H9 (cell line): ENCODE results near the gene SPATS2. TPM values are rescaled to one million over a fixed set of nuclear protein-coding genes. Genes with fewer than 3 reads are reported as not detected.

Experiments used
- DNase-seq: peaks from one replicate; pipeline ENCODE4 v3.0.0-alpha.2; 2017
- H2AFZ ChIP-seq: one replicate; pipeline ENCODE4 v1.6.1; 2013; ENCODE audit warnings: mild to moderate bottlenecking, low read length, control low read depth, moderate library complexity
- H2AK5ac ChIP-seq: 2 replicates; pipeline ENCODE4 v1.6.1; 2013; ENCODE audit warnings: low read length, control low read depth, mixed read lengths; ENCODE audit not compliant: insufficient read length
- H2BK120ac ChIP-seq: one replicate; pipeline ENCODE4 v1.6.1; 2013; ENCODE audit warnings: low read depth, mild to moderate bottlenecking, low read length, control low read depth, inconsistent platforms; ENCODE audit not compliant: poor library complexity, severe bottlenecking
- H2BK12ac ChIP-seq: 2 replicates; pipeline ENCODE4 v1.6.1; 2013; ENCODE audit warnings: low read length, control low read depth, mixed read lengths, low read depth; ENCODE audit not compliant: insufficient read length
- H2BK15ac ChIP-seq: 2 replicates; pipeline ENCODE4 v1.6.1; 2013; ENCODE audit warnings: low read depth, low read length, control low read depth
- H2BK20ac ChIP-seq: one replicate; pipeline ENCODE4 v1.6.1; 2013; ENCODE audit warnings: low read depth, mild to moderate bottlenecking, low read length, control low read depth, inconsistent platforms; ENCODE audit not compliant: poor library complexity, severe bottlenecking
- H2BK5ac ChIP-seq: 2 replicates; pipeline ENCODE4 v1.6.1; 2013; ENCODE audit warnings: low read length, control low read depth, mixed read lengths; ENCODE audit not compliant: insufficient read length
- H3K14ac ChIP-seq: 2 replicates; pipeline ENCODE4 v1.6.1; 2013; ENCODE audit warnings: low read length, control low read depth; ENCODE audit not compliant: insufficient read depth
- H3K18ac ChIP-seq: 2 replicates; pipeline ENCODE4 v1.6.1; 2013; ENCODE audit warnings: low read depth, mild to moderate bottlenecking, mixed read lengths, low read length, control low read depth; ENCODE audit not compliant: insufficient read length
- H3K23ac ChIP-seq: 2 replicates; pipeline ENCODE4 v1.6.1; 2013; ENCODE audit warnings: low read length, control low read depth, mixed read lengths, low read depth; ENCODE audit not compliant: insufficient read length
- H3K23me2 ChIP-seq: 2 replicates; pipeline ENCODE4 v1.6.1; 2013; ENCODE audit warnings: low read depth, mild to moderate bottlenecking, mixed read lengths, low read length, control low read depth; ENCODE audit not compliant: insufficient read length, poor library complexity, severe bottlenecking
- H3K27ac ChIP-seq: 2 replicates; pipeline ENCODE4 v1.5.1; 2013; ENCODE audit warnings: low read length, control low read depth, mixed read lengths, low read depth; ENCODE audit not compliant: insufficient read length
- H3K27me3 ChIP-seq: 2 replicates; pipeline ENCODE4 v1.6.1; 2013; ENCODE audit warnings: low read length, control low read depth, inconsistent platforms; ENCODE audit not compliant: insufficient read depth
- H3K4ac ChIP-seq: 2 replicates; pipeline ENCODE4 v1.6.1; 2013; ENCODE audit warnings: low read depth, mild to moderate bottlenecking, control low read depth, inconsistent platforms, low read length, moderate library complexity
- H3K4me1 ChIP-seq: 2 replicates; pipeline ENCODE4 v1.6.1; 2013; ENCODE audit warnings: low read length, control low read depth, inconsistent platforms; ENCODE audit not compliant: insufficient read depth
- H3K4me2 ChIP-seq: 2 replicates; pipeline ENCODE4 v1.6.1; 2013; ENCODE audit warnings: low read length, control low read depth, mixed read lengths; ENCODE audit not compliant: insufficient read length, insufficient read depth
- H3K56ac ChIP-seq: 2 replicates; pipeline ENCODE4 v1.6.1; 2013; ENCODE audit warnings: low read depth, mild to moderate bottlenecking, mixed read lengths, low read length, control low read depth; ENCODE audit not compliant: insufficient read length
- H3K79me1 ChIP-seq: 2 replicates; pipeline ENCODE4 v1.6.1; 2013; ENCODE audit warnings: low read depth, mild to moderate bottlenecking, moderate library complexity, low read length, control low read depth, inconsistent platforms; ENCODE audit not compliant: insufficient read depth, poor library complexity, severe bottlenecking
- H3K79me2 ChIP-seq: 2 replicates; pipeline ENCODE4 v1.6.1; 2013; ENCODE audit warnings: low read length, control low read depth, inconsistent platforms; ENCODE audit not compliant: insufficient read depth
- H3K9ac ChIP-seq: 2 replicates; pipeline ENCODE4 v1.6.1; 2013; ENCODE audit warnings: low read length, control low read depth, mixed read lengths; ENCODE audit not compliant: insufficient read length; ENCODE audit errors: extremely low read depth
- H3K9me3 ChIP-seq: one replicate; pipeline ENCODE4 v1.6.1; 2013; ENCODE audit warnings: low read depth, low read length, inconsistent platforms; ENCODE audit not compliant: control insufficient read depth
- H3T11ph ChIP-seq: one replicate; pipeline ENCODE4 v1.6.1; 2013; ENCODE audit warnings: mild to moderate bottlenecking, low read length, control low read depth, inconsistent platforms
- H4K20me1 ChIP-seq: one replicate; pipeline ENCODE4 v1.6.1; 2013; ENCODE audit not compliant: control insufficient read depth, insufficient read length, insufficient read depth
- H4K5ac ChIP-seq: 2 replicates; pipeline ENCODE4 v1.6.1; 2013; ENCODE audit warnings: low read depth, mild to moderate bottlenecking, mixed read lengths, low read length, control low read depth; ENCODE audit not compliant: insufficient read length
- H4K8ac ChIP-seq: replicated peaks from 2 replicates; pipeline ENCODE4 v1.6.1; 2013; ENCODE audit warnings: low read length, control low read depth, mixed read lengths, low read depth; ENCODE audit not compliant: insufficient read length
- H4K91ac ChIP-seq: 2 replicates; pipeline ENCODE4 v1.6.1; 2013; ENCODE audit warnings: low read depth, mild to moderate bottlenecking, moderate library complexity, mixed read lengths, low read length, control low read depth; ENCODE audit not compliant: insufficient read length
- H3K27ac Mint-ChIP-seq, 3 experiments: 2 replicates in 2 of 3; 3 replicates in 1 of 3; pipeline ENCODE4 v1.8.0; 2020 to 2021; ENCODE audit warnings: mixed read lengths in 3 of 3, mild to moderate bottlenecking in 1 of 3, moderate library complexity in 1 of 3
- H3K27me3 Mint-ChIP-seq: 2 replicates; pipeline ENCODE4 v1.8.0; 2021; ENCODE audit warnings: low read depth, mild to moderate bottlenecking, moderate library complexity, mixed read lengths
- H3K36me3 Mint-ChIP-seq, 3 experiments: 2 replicates in 2 of 3; 3 replicates in 1 of 3; pipeline ENCODE4 v1.8.0; 2020 to 2021; ENCODE audit warnings: low read depth in 3 of 3, mixed read lengths in 3 of 3; ENCODE audit not compliant: insufficient read depth in 1 of 3
- H3K4me1 Mint-ChIP-seq, 2 experiments: 2 replicates each; pipeline ENCODE4 v1.8.0; 2020; ENCODE audit warnings: mixed read lengths in 2 of 2
- H3K4me3 Mint-ChIP-seq, 2 experiments: 2 replicates in 1 of 2; 3 replicates in 1 of 2; pipeline ENCODE4 v1.8.0; 2020 to 2021; ENCODE audit warnings: mild to moderate bottlenecking in 2 of 2, mixed read lengths in 2 of 2, moderate library complexity in 1 of 2
- H3K9me3 Mint-ChIP-seq, 2 experiments: 2 replicates in 1 of 2; 3 replicates in 1 of 2; pipeline ENCODE4 v1.8.0; 2020; ENCODE audit warnings: mild to moderate bottlenecking in 2 of 2, mixed read lengths in 2 of 2, moderate library complexity in 1 of 2
- WGBS: extraction: QIAGEN DNeasy Blood & Tissue Kit; methylation state at CpG from one replicate; pipeline ENCODE4 v1.1.7; 2013; ENCODE audit warnings: missing lambda C conversion rate, low lambda C conversion rate, mixed read lengths; ENCODE audit not compliant: insufficient read length; ENCODE audit errors: extremely low coverage; 5-methylcytosine and 5-hydroxymethylcytosine counted together
- total RNA-seq: library from RNA; stranded (reverse); gene quantifications from 2 replicates; pipeline ENCODE4 v1.2.1, GENCODE V29; 2021
- TF ChIP-seq, protein P1 (sequence below): fragments of 200-600 bp; sonication (generic); conservative IDR thresholded peaks from 3 replicates; pipeline ENCODE4 v1.8.0; 2021; ENCODE audit warnings: antibody characterized with exemption, mild to moderate bottlenecking

Gene SPATS2
- total RNA-seq, 1 experiment from 2014 or later, result 17.1 TPM

DNA sequence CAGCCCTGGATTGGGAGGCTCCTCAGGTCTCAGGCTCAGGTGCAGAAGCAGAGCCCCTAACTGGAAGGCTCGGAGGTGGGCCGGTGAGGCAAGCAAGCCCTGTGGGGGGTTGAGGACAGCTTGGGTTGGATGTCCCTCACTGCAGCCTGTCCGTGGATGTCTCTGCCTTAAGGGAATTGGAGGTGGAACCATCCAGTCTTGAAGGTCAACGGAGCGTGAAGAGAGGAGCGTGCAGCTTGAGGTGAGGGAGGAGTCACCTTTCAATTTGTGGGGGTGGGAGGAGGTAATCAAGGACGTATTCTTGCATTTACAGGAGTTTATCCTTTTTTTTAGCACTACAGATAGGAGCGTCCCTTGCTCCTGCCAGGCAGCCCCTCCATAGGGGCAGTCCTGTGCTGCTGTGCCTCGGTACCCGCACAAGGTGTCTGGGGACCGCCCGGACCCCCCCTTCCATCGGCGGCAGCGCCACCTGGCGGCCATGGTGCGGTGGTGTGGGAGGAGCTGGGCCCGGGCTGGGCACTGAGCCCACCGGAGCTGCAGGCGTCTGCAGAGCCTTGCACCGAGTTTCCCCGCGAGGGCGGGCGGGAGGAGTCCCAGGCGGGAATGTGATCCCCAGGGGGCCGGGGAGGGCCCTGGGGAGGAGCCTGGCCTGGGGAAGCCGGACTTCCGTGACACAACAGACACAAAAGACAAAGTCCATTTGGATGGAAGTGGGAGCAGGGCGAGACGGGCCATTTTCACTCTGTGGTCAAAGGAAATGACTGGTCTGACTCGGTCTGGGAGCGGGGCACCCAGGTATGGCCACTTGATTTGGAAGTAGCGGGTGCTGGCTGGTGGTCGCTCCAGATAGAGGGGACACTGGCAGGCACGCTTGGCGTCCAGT is 19.7 kb upstream of the SPATS2 start:
- H2BK15ac ChIP-seq, result no peak overlapping the region
- H3K4ac ChIP-seq, result no peak overlapping the region
- H3K9me3 ChIP-seq, result no peaks in the 10 kb centered on the region
- H3K4me2 ChIP-seq, result peak overlapping the region; percentile 45
- H3K4me1 Mint-ChIP-seq, result peaks cover 27 to 32% of the 10 kb centered on the region in 2 experiments
- H3K36me3 Mint-ChIP-seq, result peaks cover 0 to 1% (median 0%) of the 10 kb centered on the region in 3 experiments; a peak in 1 of 7 replicates
- H2BK20ac ChIP-seq, result no peak overlapping the region
- H3K27me3 Mint-ChIP-seq, result peaks cover 82% of the 10 kb centered on the region
- H3K27ac ChIP-seq, result no peak overlapping the region
- peaks cover 1 to 3% of the 10 kb centered on the region in 2 experiments; a peak in 2 of 5 replicates for H3K9me3 Mint-ChIP-seq
- H4K8ac ChIP-seq, result no peak overlapping the region
- no peak overlapping the region for H3K18ac ChIP-seq
- no peaks in the 10 kb centered on the region for H3K79me1 ChIP-seq
- H3K4me3 Mint-ChIP-seq, result peak overlapping the region; percentile 61 to 87
- WGBS, result no CpG with 5 or more reads among the region's 37 CpGs
- H2BK5ac ChIP-seq, result no peak overlapping the region
- H3K14ac ChIP-seq, result no peak overlapping the region
- peak; percentile 92 for DNase-seq
- no peak overlapping the region for H2BK12ac ChIP-seq
- TF ChIP-seq, protein P1, sequence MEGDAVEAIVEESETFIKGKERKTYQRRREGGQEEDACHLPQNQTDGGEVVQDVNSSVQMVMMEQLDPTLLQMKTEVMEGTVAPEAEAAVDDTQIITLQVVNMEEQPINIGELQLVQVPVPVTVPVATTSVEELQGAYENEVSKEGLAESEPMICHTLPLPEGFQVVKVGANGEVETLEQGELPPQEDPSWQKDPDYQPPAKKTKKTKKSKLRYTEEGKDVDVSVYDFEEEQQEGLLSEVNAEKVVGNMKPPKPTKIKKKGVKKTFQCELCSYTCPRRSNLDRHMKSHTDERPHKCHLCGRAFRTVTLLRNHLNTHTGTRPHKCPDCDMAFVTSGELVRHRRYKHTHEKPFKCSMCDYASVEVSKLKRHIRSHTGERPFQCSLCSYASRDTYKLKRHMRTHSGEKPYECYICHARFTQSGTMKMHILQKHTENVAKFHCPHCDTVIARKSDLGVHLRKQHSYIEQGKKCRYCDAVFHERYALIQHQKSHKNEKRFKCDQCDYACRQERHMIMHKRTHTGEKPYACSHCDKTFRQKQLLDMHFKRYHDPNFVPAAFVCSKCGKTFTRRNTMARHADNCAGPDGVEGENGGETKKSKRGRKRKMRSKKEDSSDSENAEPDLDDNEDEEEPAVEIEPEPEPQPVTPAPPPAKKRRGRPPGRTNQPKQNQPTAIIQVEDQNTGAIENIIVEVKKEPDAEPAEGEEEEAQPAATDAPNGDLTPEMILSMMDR, result peak; percentile 99
- peaks cover 3% of the 10 kb centered on the region; the same call in 1 of the 2 replicates for H3K4me1 ChIP-seq
- H2BK120ac ChIP-seq, result no peak overlapping the region
- no peak overlapping the region for H3K56ac ChIP-seq
- H4K5ac ChIP-seq, result no peak overlapping the region
- H3K27me3 ChIP-seq, result peaks cover 57% of the 10 kb centered on the region
- H3T11ph ChIP-seq, result no peak overlapping the region
- H4K91ac ChIP-seq, result no peak overlapping the region
- peaks cover 3% of the 10 kb centered on the region for H4K20me1 ChIP-seq
- H3K79me2 ChIP-seq, result no peaks in the 10 kb centered on the region
- H3K23me2 ChIP-seq, result peaks cover 26% of the 10 kb centered on the region
- no peak overlapping the region for H2AK5ac ChIP-seq
- no peak overlapping the region for H2AFZ ChIP-seq
- no peak overlapping the region for H3K27ac Mint-ChIP-seq
- no peak overlapping the region for H3K23ac ChIP-seq
- H3K9ac ChIP-seq, result no peak overlapping the region
